Cardiac atrium fibroblast (primary cell): ENCODE measurements around the gene FAM107A. TPM values are rescaled to one million over a fixed set of nuclear protein-coding genes. Genes with fewer than 3 reads are reported as not detected.

ENCODE experiments used
- total RNA-seq: library from RNA; depleted of rRNA; stranded (reverse); fragments of >200 nt; gene quantifications from 2 replicates; pipeline ENCODE4 v1.2.3, GENCODE V29; 2015

The FAM107A gene, protein sequence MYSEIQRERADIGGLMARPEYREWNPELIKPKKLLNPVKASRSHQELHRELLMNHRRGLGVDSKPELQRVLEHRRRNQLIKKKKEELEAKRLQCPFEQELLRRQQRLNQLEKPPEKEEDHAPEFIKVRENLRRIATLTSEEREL
- 7.0 and 15.6 TPM in 2 replicates for total RNA-seq

DNA sequence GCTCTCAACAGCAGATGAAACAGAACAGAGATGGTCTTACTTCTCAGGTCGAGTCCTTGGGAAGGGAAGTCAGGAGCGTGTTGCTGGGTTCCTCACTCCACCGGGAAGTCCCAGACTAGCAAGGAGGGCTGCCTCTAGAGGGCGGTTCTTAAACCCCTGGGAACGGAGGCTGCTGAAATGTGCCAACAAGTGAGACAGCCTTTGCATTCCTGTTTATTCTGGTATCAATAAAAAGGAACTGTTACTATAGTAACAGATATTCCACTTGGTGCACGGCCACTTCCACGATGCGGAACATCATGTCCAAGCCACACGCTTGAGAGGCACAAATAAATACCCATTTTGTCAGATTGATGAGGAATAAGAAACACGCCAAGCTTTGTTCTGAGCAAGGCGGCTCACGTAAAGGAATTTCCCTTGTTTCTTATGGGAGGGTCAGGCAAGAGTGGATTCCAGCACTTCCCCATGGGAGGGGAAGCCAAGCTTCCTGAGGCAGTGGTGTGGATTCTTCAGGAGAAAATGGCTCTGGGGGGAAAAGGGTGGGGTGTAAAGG is at the start of gene FAM107A:
Gene FAM107A, minus strand, starts transcription at position 123 of the 553 bp plus-strand sequence. CDS start 7,531 bp downstream, outside the sequence.

DNA sequence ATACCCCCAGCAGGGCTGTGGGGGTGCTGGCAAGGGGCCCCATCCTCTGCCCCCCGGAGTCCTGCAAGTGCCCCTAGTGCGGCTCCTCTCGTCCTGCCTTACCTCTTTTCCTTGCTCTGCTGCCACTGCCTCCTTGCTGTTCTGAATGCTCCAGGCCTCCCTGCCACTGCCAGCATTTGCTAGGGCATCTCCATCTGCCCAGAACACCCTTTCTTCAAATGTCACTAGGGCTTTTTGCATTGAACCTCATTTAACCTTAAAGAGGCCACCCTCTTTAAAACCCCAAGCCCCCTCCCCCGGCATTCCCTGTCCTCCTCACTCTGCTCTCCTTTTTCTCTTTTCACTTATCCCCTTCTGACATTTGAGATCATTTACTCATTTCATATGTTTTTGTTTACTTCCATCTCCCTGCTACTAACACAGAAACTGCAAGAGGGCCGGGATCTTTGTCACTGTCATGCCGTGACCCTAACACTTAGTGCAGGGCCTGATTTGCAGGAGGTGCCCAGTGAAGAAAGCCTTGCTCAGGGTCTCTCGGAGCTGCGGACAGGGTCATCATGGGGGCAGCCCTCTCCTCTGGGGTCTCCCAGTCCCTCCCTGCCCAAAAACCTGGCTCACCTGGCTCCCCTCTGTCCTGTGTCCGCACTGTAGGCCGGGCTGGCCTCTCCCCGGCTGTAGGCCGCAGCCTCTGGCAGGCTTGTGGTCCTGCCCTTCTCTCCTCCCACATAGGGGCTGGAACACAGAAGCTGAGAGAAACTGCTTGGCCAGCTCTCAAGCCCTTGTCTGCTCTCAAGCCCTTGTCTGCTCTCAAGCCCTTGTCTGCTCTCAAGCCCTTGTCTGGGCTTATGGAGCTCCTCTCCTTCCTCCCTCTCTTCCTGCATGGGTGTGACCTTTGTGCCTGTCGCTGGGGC is 40.4 kb downstream of the FAM107A start, which contains the start of gene ACOX2:
Gene ACOX2, minus strand, starts transcription at position 690 of the 911 bp plus-strand sequence. CDS start 2,084 bp downstream, outside the sequence.

Other genes starting within 250 kb of the FAM107A start
- gene PXK, start 244.5 kb downstream of the FAM107A start, total RNA-seq: 21.9 and 25.6 TPM in 2 replicates
- 105 and 116 TPM in 2 replicates for gene PDHB, start 143.6 kb downstream of the FAM107A start, total RNA-seq
- gene KCTD6, start 85.3 kb downstream of the FAM107A start, total RNA-seq: 7.4 and 14.7 TPM in 2 replicates
- gene ACOX2, start 40.2 kb downstream of the FAM107A start, total RNA-seq: 9.9 and 12.0 TPM in 2 replicates
- gene FAM3D, start 89.4 kb upstream of the FAM107A start, total RNA-seq: not detected in 2 replicates